Heart left ventricle (tissue), 16 donors: ENCODE results near the gene FAM219B. TPM values are rescaled to one million over a fixed set of nuclear protein-coding genes. Genes with fewer than 3 reads are reported as not detected.
"Not testable (repeated sequence)": the region's sequence is repeated elsewhere in the genome, so short reads cannot be mapped to it uniquely, and the experiment has no call there.

Experiments
- ATAC-seq, 4 donors: fragments of 200-7000 bp; cut with Tn5 transposase; one replicate each; pipeline ENCODE4 v1.9.1; 2020 to 2022; ENCODE audit warnings: moderate library complexity in 4 of 4, mild to moderate bottlenecking in 3 of 4, moderate number of reproducible peaks in 1 of 4
- DNase-seq, 5 donors: peaks; one replicate each; pipeline ENCODE4 v3.0.0-alpha.2; 2020
- H3K27ac ChIP-seq, 12 donors: fragments of 200-600 bp; sonication (generic) in 4 of 12; one replicate each; pipeline versions ENCODE4 v1.5.0 to v1.8.0; 2016 to 2022; ENCODE audit warnings: mild to moderate bottlenecking in 2 of 12
- H3K27me3 ChIP-seq, 9 donors: fragments of 200-600 bp; sonication (generic) in 2 of 9; one replicate each; pipeline versions ENCODE4 v1.5.1 to v1.8.0; 2016 to 2022; ENCODE audit warnings: mild to moderate bottlenecking in 3 of 9
- H3K36me3 ChIP-seq, 9 donors: fragments of 200-600 bp; sonication (generic) in 2 of 9; one replicate each; pipeline versions ENCODE4 v1.5.0 to v1.8.0; 2018 to 2022; ENCODE audit warnings: mild to moderate bottlenecking in 2 of 9
- H3K4me1 ChIP-seq, 12 donors: fragments of 200-600 bp; sonication (generic) in 4 of 12; one replicate each; pipeline versions ENCODE4 v1.5.0 to v1.8.0; 2016 to 2022; ENCODE audit warnings: mild to moderate bottlenecking in 3 of 12
- H3K4me3 ChIP-seq, 12 donors: fragments of 200-600 bp; sonication (generic) in 4 of 12; one replicate each; pipeline versions ENCODE4 v1.5.0 to v1.8.0; 2017 to 2022; ENCODE audit warnings: mild to moderate bottlenecking in 9 of 12, moderate library complexity in 4 of 12
- H3K9me3 ChIP-seq, 12 donors: fragments of 200-600 bp; sonication (generic) in 4 of 12; one replicate each; pipeline versions ENCODE4 v1.5.0 to v1.8.0; 2016 to 2022; ENCODE audit warnings: mild to moderate bottlenecking in 1 of 12
- CTCF ChIP-seq, 12 donors: fragments of 200-600 bp; sonication (generic) in 4 of 12; IDR thresholded peaks; one replicate each; pipeline versions ENCODE4 v1.5.0 to v1.8.0; 2018 to 2022; ENCODE audit warnings: antibody characterized with exemption in 12 of 12, mild to moderate bottlenecking in 5 of 12
- POLR2A ChIP-seq, 2 donors: fragments of 450-650 bp; IDR thresholded peaks; one replicate each; pipeline ENCODE4 v1.6.1; 2017; ENCODE audit warnings: antibody characterized with exemption in 2 of 2, mild to moderate bottlenecking in 2 of 2, moderate library complexity in 2 of 2
- WGBS, 4 donors: extraction: QIAGEN DNeasy Blood & Tissue Kit in 2 of 4; methylation state at CpG; one replicate each; pipeline versions ENCODE4 v1.1.5 to v1.1.7; 2013 to 2018; 5-methylcytosine and 5-hydroxymethylcytosine counted together
- intact Hi-C, 10 donors: fragments of 100-400 bp; cut with DNase I; formaldehyde crosslinking; loops; one replicate each; pipeline versions ENCODE4 v1.11.1 to v1.14.2; 2022
- polyA plus RNA-seq, 2 donors: library from polyadenylated mRNA; stranded (reverse); fragments of 200-250 nt; gene quantifications; one replicate each; pipeline ENCODE4 v1.2.3, GENCODE V29; 2013
- total RNA-seq, 9 donors: library from RNA; depleted of rRNA in 2 of 9; stranded (reverse); fragments of >200 nt in 2 of 9; fragmentation: NEBNext Ultra II Directional in 3 of 9; extraction: Animal tissue kit (Norgen Biotek cat#: 25700) in 3 of 9; gene quantifications; one replicate each; pipeline versions ENCODE4 v1.1.0 to v1.2.4, GENCODE V29; 2016 to 2023
- donor health status: ischemic (EF 13 %, LVEDD 7.1; RV severe dilation, severe dysfunction).
- donor health status: healthy with polysubstance abuse.
- donor health status: DM: no; HTN: yes; CAD: no.
- donor health status: DM: no; HTN: no; CAD: no.
- donor health status: ischemic (EF 25% LVEDD 6.9; RV normal size, moderate dysfunction).
- donor health status: ischemic (EF 25% LVEDD 5.7; RV mildly dilated, moderate dysfunction).
- donor health status: healthy.
- donor health status: DM: yes; HTN: yes; CAD: no.
- donor health status: ischemic (EF 35%, LVEDD 5.7; RV mildly dilated, moderate dysfunction).
- donor health status: nonischemic (EF 11% LVEDD 7.7; RV severe dilation, severe dysfunction).
- donor health status: DM: yes; HTN: yes; CAD: no.
- donor health status: PGD.
- donor health status: ischemic (EF 29% LVEDD 5.4; RV normal size, mild dysfunction).
- donor health status: nonischemic (EF 23%, LVEDD 6.1; RV moderate dilation, normal function).

The FAM219B gene
- total and polyA plus RNA-seq, 11 donors = 31.3 to 110 (median 86.1) TPM

GRCh38 chr15:74937590-74938371 lies 31.1 kb upstream of the FAM219B start, which contains the start of gene COX5A:
COX5A (minus strand) TSS chr15:74938073; CDS start chr15:74938014, 59 bp downstream.
- ATAC-seq (peak; percentile 92 to 99 (median 96)), DNase-seq (peak; percentile 95 to 97 (median 96))
- Histone ChIP-seq H3K36me3 (peaks cover 0 to 6% (median 0%) of the 10 kb centered on the region in 9 donors), H3K4me1 (peaks cover 0 to 45% (median 34%) of the 10 kb centered on the region in 12 donors), H3K27ac (peak within 1 kb of the TSS; percentile 93 to 99 (median 99)), H3K27me3 (no peaks in the 10 kb centered on the region), H3K9me3 (no peaks in the 10 kb centered on the region), H3K4me3 (peak within 1 kb of the TSS; percentile 67 to 100 (median 96))
- TF ChIP-seq CTCF (IDR thresholded peaks at IDR 0.05) (peak in 1 of 12 donors; percentile 5), POLR2A (IDR thresholded peaks at IDR 0.05) (peak in 1 of 2 donors; percentile 92)
- 0 to 1% (median 0%) methylated on average over 21 to 85 of the region's 85 CpGs for WGBS, 4 donors
- intact Hi-C loops = loop anchor here in 3 of 10 donors (2.0 to 5.0 kb wide), 3 partner anchors 31 to 265 kb away; partner anchors contain the start of genes FAM219B (in 3 of the 3), C15orf39 (in 1 of the 3) and CSK (in 1 of the 3)

- Histone ChIP-seq H3K4me3 (peak overlapping the region; percentile 67 to 100 (median 96)), H3K36me3 (peaks cover 0 to 6% (median 0%) of the 10 kb centered on the region in 9 donors), H3K9me3 (no peaks in the 10 kb centered on the region), H3K27me3 (no peaks in the 10 kb centered on the region), H3K27ac (peak overlapping the region; percentile 93 to 99 (median 99)), H3K4me1 (peaks cover 0 to 50% (median 35%) of the 10 kb centered on the region in 12 donors)
- intact Hi-C loops = loop anchor here in 2 of 10 donors (2.0 to 5.0 kb wide), 3 partner anchors 30 to 265 kb away; partner anchors contain the start of genes FAM219B (in 2 of the 2), C15orf39 (in 1 of the 2) and CSK (in 1 of the 2)
- TF ChIP-seq POLR2A (IDR thresholded peaks at IDR 0.05) = no peak
- TF ChIP-seq CTCF (IDR thresholded peaks at IDR 0.05) = no peak
- WGBS, 4 donors = 0 to 1% (median 0%) methylated on average over 18 of the region's 18 CpGs
- peak in 1 of 4 donors; percentile 8 for ATAC-seq
- DNase-seq = no peak
Observed at GRCh38 chr15:74937272-74937589, 30.6 kb upstream of the FAM219B start.

- WGBS, 4 donors = 73 to 83% (median 76%) methylated on average over 3 of the region's 3 CpGs
- peak overlapping the region in 3 of 12 donors; percentile 2 to 59 (median 39) for H3K27ac ChIP-seq
- not testable (repeated sequence) for H3K27me3 ChIP-seq, ATAC-seq, H3K9me3 ChIP-seq, DNase-seq
- intact Hi-C loops = loop anchor here in 1 of 10 donors (5.0 kb wide), 2 partner anchors 153 to 267 kb away; partner anchors contain the start of genes C15orf39 and CSK
- peaks cover 0 to 60% (median 36%) of the 10 kb centered on the region in 12 donors for H3K4me1 ChIP-seq
- H3K4me3 ChIP-seq = peak overlapping the region in 4 of 12 donors; percentile 1 to 99 (median 42)
- H3K36me3 ChIP-seq = peaks cover 0 to 24% (median 16%) of the 10 kb centered on the region in 9 donors
Observed at GRCh38 chr15:74935193-74935592, 28.5 kb upstream of the FAM219B start.

DNA sequence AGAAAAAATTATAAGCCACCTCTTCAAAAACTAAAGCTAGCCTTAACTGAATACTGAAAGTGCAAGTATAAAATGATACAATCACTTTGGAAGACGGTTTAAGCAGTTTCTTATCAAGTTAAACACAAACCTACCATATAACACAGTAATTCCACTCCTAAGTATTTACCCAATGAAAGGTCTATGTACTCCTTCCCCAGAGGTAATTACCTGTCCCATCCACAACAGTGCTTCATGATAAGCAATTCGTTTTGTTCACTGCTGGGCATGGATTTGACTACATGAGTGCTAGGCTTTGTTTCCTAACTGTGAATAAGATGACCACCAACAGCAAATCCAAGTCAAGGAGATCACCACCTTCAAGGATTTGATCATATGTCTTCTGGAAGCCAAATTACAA lies 26.9 kb upstream of the FAM219B start:
- Histone ChIP-seq H3K4me3 (peak overlapping the region in 1 of 12 donors; percentile 9), H3K36me3 (peaks cover 0 to 39% (median 32%) of the 10 kb centered on the region in 9 donors), H3K9me3 (no peaks in the 10 kb centered on the region), H3K27ac (peak overlapping the region in 2 of 12 donors; percentile 7 to 25), H3K4me1 (peaks cover 0 to 64% (median 37%) of the 10 kb centered on the region in 12 donors), H3K27me3 (no peaks in the 10 kb centered on the region)
- TF ChIP-seq POLR2A (IDR thresholded peaks at IDR 0.05) = no peak
- no peak for TF ChIP-seq CTCF (IDR thresholded peaks at IDR 0.05)
- DNase-seq (no peak), ATAC-seq (no peak)
- intact Hi-C loops = no loop called here
- WGBS, 4 donors = 35 to 52% (median 42%) methylated on average over 2 of the region's 2 CpGs
